SK-N-MC (cell line): ENCODE results near the gene DLG2.

Experiments used
- EZH2 ChIP-seq: fragments of 200-600 bp; sonication (generic); IDR thresholded peaks from one replicate; pipeline ENCODE4 v1.6.1; 2017; ENCODE audit warnings: antibody characterized with exemption
- POLR2AphosphoS5 ChIP-seq: IDR thresholded peaks from 2 replicates; pipeline ENCODE4 v1.6.1; 2012; ENCODE audit warnings: mild to moderate bottlenecking, low read depth, low read length, borderline replicate concordance

- TF ChIP-seq EZH2 (no peak), POLR2AphosphoS5 (no peak)
Measured at GRCh38 chr11:83655976-83656375, 1971.2 kb downstream of the DLG2 start.
